Rectal smooth muscle tissue (tissue), 1 donor: Measurements from ENCODE around the gene CPE.

Source experiments
- H3K27ac ChIP-seq: one replicate; pipeline ENCODE4 v1.7.0; 2013; ENCODE audit warnings: low read depth, low read length, inconsistent platforms
- H3K27me3 ChIP-seq: one replicate; pipeline ENCODE4 v1.7.0; 2013; ENCODE audit warnings: low read length; ENCODE audit not compliant: control insufficient read depth, insufficient read depth
- H3K36me3 ChIP-seq: one replicate; pipeline ENCODE4 v1.7.0; 2013; ENCODE audit warnings: low read length; ENCODE audit not compliant: control insufficient read depth, insufficient read depth
- H3K4me1 ChIP-seq: one replicate; pipeline ENCODE4 v1.7.0; 2013; ENCODE audit warnings: low read length; ENCODE audit not compliant: control insufficient read depth, insufficient read depth
- H3K4me3 ChIP-seq: one replicate; pipeline ENCODE4 v1.7.0; 2013; ENCODE audit warnings: low read length
- H3K9ac ChIP-seq: one replicate; pipeline ENCODE4 v1.7.0; 2013; ENCODE audit warnings: low read length

The CPE gene

DNA sequence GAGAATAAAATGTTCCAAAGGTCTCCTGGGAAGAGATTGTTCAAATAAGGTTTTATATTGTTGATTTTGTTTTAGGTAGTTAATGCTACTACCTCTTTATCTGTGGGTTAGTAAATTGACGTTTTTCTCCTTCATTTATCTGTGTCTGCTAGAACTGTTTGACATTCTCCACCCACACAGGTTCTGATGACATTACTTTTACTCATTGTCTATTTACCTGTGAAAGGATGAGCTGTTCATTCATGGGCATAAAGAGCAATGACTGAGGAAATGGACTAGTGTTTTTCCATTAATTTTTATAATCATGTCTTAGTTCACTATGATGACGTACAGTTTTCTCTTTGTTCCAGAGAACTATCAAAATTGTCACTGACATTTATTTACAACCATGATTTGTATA is 75.6 kb downstream of the CPE start:
- Histone ChIP-seq H3K4me3 (no peak overlapping the region), H3K36me3 (no peaks in the 10 kb centered on the region), H3K27ac (no peak overlapping the region), H3K4me1 (no peaks in the 10 kb centered on the region), H3K27me3 (no peaks in the 10 kb centered on the region), H3K9ac (no peak overlapping the region)

DNA sequence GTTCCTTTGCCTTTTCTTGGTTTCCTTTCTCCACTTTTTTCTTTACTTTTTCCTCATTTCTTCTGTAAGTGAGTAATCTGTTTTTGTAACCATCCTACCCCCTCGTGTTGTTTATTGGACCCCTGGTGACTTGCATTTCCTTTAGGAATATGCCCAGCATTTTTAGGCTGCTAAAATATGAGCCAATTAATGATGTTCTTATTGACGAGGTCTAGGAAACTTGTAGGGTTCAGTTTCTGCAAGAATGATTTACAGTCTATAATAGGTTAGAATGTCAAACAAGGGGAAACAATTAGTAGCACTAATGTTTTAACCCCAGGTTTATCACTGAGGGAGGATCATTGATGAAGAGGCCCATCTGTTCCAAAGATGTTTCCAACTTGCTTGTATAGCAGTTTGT is 79.0 kb downstream of the CPE start:
- no peaks in the 10 kb centered on the region for H3K36me3 ChIP-seq
- H3K4me1 ChIP-seq = no peaks in the 10 kb centered on the region
- no peak overlapping the region for H3K27ac ChIP-seq

DNA sequence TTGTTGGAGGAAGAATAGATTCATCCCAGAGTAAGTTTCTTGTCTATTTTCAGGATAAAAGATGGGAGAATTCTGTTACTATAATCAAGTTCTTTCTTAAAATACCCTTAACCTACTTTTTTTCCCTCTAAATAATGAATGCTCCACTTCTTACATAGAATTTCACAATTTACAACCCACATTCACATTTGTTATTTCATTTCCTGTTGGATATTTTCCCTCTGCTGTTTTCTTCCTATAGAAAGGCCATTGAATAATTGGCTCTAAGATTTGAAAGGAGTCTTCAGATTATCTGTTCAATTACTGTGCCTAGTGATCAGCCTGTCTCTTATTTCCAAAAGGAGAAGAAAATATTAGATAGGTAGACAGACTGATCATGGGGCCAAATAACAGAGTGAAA is 79.7 kb downstream of the CPE start:
- Histone ChIP-seq H3K27me3 (no peaks in the 10 kb centered on the region), H3K36me3 (no peaks in the 10 kb centered on the region), H3K4me1 (no peaks in the 10 kb centered on the region), H3K4me3 (no peak overlapping the region), H3K9ac (no peak overlapping the region), H3K27ac (no peak overlapping the region)

More for the DNA sequence above, 79.0 kb downstream of the CPE start:
- Histone ChIP-seq H3K27me3 (no peaks in the 10 kb centered on the region), H3K4me3 (no peak overlapping the region), H3K9ac (no peak overlapping the region)

DNA sequence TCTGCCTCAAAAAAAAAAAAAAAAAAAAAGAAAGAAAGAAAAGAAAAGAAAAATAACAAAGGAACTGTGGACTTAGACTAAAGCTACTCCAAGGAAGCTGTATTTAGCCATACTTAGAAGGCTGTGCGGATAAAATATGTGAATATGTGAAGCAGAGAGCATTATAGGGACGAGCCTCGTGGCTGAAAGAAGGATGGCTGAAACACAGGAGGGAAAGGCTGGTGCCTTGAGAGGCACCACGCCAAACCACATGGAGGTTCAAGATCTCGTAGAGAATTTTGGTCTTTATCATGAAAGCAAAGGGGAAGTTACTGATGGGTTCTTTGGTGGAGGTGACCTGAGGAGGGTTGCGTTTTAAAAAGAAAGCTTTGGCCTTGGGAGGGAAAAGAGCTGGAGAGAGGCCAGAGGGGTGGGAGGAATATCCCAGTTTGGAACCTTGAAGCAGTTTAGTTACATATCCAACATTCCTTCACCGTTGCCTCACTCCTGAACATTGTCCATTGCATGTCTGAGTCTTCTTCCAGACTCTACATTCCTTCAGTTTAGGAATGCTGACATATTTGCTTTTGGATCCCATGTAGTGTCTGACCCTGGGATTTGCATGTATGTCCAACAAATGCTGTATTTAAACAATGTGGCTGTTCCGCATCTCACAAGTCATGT is 82.5 kb downstream of the CPE start:
- Histone ChIP-seq H3K4me1 (no peaks in the 10 kb centered on the region), H3K27ac (no peak overlapping the region), H3K27me3 (no peaks in the 10 kb centered on the region), H3K4me3 (no peak overlapping the region), H3K36me3 (no peaks in the 10 kb centered on the region), H3K9ac (no peak overlapping the region)

DNA sequence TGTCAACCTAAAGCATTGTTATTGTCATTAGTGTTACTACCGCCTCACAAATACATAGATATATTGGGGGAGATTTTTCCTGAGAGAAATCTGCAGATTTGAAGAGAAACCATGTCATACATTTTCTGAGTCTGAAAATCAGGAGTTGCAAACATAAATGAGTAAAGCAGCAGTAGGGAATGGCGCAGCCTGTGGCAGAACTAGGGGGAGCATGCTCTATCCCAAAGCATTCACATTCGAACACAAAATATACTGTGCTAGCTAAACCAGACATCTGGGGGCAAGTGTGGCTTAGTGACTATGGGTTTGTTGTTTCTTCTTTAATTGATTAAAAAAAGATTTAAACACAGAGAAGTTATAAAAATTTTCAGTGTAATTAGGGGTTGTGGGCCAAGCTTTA is 83.2 kb downstream of the CPE start:
- Histone ChIP-seq H3K9ac (no peak overlapping the region), H3K27ac (no peak overlapping the region), H3K4me3 (no peak overlapping the region)

DNA sequence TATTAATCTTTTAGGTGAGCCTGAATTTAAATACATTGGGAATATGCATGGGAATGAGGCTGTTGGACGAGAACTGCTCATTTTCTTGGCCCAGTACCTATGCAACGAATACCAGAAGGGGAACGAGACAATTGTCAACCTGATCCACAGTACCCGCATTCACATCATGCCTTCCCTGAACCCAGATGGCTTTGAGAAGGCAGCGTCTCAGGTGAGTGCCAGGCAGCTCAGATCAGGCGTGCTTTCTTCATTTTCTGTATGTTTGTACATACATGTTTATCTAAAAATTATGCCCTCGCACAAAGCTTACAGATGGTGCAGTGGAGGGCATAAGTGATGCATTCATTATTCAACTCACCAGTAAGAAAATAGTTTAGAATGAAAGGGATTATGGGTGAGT is 85.6 kb downstream of the CPE start:
- no peaks in the 10 kb centered on the region for H3K27me3 ChIP-seq
- no peak overlapping the region for H3K9ac ChIP-seq
- H3K36me3 ChIP-seq = no peaks in the 10 kb centered on the region
- H3K4me1 ChIP-seq = no peaks in the 10 kb centered on the region
- no peak overlapping the region for H3K4me3 ChIP-seq
- no peak overlapping the region for H3K27ac ChIP-seq

More for the DNA sequence above, 83.2 kb downstream of the CPE start:
- H3K27me3 ChIP-seq = no peaks in the 10 kb centered on the region
- no peaks in the 10 kb centered on the region for H3K36me3 ChIP-seq
- no peaks in the 10 kb centered on the region for H3K4me1 ChIP-seq

DNA sequence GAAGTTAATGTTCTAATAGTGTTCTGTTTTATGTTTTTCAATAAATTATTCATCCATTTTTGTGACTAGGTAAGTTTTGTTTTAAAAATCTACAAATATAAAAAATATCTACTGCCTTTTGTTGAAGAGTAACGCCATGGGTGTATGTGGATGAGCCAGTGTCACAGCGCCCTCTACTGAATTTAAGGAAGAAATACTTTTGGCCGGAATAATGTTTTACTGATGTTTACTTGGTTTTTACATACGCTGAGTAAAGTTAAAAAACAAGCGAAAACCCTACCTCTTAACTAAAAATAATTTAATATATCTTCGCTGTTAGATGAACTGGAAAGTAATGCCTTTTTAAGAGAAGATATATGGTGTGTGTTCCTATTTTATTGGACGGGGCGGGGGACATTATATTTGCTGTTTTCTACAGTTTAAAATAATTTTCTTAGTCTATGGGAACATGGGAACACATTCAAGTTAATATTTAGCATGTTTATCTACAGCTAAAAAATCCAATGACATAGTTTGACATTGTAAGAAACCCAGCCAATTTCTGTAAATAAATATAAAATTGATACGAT is 86.1 kb downstream of the CPE start:
- Histone ChIP-seq H3K9ac (no peak overlapping the region), H3K4me1 (no peaks in the 10 kb centered on the region), H3K27me3 (no peaks in the 10 kb centered on the region), H3K4me3 (no peak overlapping the region), H3K36me3 (no peaks in the 10 kb centered on the region), H3K27ac (no peak overlapping the region)

DNA sequence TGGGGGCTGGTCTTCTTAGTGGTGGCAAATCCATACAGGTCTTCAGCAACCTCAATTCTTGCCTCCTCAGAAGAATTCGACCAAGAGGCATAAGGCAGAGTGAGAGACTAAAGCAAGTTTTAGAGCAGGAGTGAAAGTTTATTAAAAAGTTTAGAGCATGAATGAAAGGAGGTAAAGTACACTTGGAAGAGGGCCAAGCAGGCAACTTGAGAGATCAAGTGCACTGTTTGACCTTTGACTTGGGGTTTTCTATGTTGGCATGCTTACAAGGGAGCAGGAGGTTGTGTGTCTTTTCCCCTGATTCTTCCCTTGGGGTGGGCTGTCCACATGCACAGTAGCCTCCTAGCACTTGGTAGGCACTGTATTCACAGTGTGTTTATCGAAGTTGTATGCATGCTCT is 91.2 kb downstream of the CPE start:
- Histone ChIP-seq H3K36me3 (no peaks in the 10 kb centered on the region), H3K9ac (no peak overlapping the region), H3K27ac (no peak overlapping the region), H3K27me3 (no peaks in the 10 kb centered on the region), H3K4me1 (no peaks in the 10 kb centered on the region), H3K4me3 (no peak overlapping the region)

DNA sequence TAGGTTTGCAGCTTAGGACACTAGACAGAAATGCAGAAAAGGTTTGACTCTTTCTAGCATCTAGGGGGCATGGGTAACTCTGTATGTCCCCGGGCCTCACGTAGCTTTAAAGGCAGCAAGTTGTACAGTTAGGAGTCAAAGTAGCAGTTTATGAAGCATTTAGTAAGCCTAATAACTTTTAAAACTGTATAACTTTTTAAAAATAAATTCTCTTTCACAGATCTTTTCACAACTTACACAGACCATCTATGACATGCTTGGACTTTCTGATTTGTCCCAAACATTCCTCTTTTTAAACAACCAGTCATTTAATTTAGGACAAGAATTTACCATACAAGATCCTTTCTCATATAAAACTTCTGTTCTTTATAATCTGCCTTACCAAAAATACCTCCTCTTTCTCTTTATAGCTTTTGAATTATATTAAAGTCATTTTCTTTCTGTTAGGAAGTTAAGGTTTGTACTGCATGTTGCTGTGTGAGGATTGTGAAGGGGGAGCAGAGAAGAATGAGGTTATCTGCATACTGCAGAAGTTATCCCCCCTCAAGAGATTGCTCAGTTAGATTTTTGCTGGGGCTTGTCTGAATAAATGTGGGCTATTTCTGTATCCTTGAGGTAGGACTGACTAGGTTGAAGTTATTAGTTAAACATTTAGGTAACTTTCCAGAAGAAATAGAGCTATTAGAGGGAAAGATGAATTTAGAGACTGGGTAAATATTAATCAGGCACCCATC is 94.3 kb downstream of the CPE start:
- H3K27me3 ChIP-seq = no peaks in the 10 kb centered on the region
- no peak overlapping the region for H3K27ac ChIP-seq
- H3K9ac ChIP-seq = no peak overlapping the region
- H3K4me3 ChIP-seq = no peak overlapping the region
- H3K4me1 ChIP-seq = no peaks in the 10 kb centered on the region
- no peaks in the 10 kb centered on the region for H3K36me3 ChIP-seq

DNA sequence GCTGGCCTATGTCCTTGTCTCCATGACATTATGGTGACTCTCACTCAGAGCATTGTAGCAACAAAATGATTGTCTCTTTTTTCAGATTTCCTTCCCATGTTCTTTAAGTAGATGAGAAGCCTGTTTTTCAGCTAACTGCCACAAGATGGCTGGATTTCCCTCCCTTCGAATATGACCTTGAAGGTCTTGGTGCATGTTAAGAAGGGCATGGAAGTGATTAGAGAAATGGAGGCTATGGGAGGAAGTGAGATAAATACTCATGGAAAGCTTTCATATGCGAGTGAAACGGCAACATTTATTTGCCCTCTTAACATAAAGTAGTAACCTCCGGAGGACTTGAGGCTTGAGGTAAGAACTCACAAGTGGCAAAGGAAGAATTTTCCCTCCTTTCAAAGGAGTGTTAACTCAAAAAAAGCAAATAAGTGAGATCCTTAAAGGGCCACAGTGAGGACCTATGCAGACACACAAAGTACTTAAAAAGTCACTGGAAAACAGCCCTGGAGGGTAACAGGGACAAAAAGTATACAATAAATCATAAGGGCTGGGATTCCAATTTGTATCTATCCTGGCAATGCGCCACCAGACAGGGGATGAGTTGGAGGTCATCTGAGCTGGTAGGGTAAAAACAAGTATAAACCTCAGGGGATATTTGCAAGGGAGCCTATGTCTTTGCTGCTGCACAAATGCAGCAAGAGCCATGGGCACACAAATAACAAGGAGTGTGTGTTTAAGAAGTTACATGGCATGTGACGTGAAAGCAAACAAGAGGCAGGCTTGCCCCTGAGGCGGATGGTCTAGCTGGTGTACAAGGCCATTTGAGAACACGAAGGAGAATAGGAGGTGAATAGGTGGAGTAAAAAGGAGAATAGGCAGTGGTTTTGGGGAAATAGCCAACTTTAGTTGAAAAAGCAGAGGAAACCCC is 96.2 kb downstream of the CPE start:
- no peaks in the 10 kb centered on the region for H3K27me3 ChIP-seq

DNA sequence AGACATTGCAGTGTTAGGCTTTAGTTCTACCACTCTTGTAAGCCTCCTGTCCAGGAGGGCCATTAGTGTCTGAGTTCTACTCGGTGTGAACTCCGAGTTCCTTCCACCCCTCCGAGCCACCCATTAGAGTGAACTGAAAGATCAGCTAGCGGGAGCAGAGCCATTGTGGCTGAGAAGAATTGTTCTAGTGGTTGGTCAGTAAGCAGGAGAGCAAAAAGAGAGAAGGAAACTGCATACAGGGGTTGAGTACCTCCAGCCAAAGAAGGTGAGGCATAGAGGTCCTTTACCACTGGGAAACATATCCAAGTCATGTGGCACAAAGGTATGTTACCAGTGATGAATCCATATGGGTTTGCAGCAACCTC is 96.9 kb downstream of the CPE start:
- H3K4me1 ChIP-seq = no peaks in the 10 kb centered on the region

More for the DNA sequence above, 96.2 kb downstream of the CPE start:
- Histone ChIP-seq H3K27ac (no peak overlapping the region), H3K36me3 (no peaks in the 10 kb centered on the region), H3K4me3 (no peak overlapping the region), H3K9ac (no peak overlapping the region), H3K4me1 (no peaks in the 10 kb centered on the region)

More for the DNA sequence above, 96.9 kb downstream of the CPE start:
- Histone ChIP-seq H3K27me3 (no peaks in the 10 kb centered on the region), H3K4me3 (no peak overlapping the region), H3K9ac (no peak overlapping the region), H3K36me3 (no peaks in the 10 kb centered on the region), H3K27ac (no peak overlapping the region)
